Putamen (tissue), 1 donor: ENCODE measurements around the gene NCOA6.

Experiments used
- DNase-seq: peaks from one replicate; pipeline ENCODE4 v3.0.0-alpha.2; 2016; ENCODE audit warnings: low spot score

The NCOA6 gene

DNA sequence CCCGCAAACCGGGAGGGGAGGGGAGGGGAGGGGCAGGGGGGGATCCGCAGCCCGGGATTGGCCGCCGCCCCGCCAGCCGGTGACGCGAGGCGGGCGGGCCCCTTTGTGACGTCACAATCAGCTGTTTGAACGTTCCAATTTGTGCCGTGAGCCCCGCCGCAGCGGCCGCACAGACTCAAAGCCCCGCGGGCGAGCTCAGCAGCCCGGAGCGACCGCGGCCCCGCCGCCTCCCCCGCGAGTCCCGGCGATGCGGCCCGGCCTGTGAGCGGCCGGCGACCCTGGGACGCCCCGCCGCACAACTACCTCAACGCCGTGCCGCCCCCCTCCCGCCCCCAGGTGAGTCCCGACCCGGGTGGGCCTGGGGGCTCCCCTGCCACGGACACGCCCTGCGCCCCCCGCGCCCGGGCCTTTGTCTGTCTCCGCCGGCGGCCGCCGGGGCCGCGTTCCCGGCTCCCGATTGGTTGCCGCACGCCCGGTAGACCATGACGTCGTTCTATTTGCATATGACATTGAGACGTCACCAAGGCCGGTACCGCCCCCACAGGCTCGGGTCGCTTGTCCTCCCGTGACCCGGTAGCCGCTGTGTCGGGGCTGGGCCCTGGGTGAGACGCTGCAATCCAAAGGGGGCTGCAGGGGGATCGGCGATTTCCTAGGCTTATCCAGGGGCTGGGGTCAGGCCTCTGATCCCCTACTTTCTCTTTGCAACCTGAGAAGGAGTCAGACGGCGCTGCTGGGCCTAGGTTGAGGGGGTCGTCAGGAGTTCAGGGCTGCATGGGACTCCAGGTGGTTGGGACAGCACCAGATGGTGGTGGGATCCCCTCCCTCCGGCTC is 121.1 kb downstream of the NCOA6 start, which contains the start of gene TP53INP2:
TSS of gene TP53INP2 (plus strand) at position 168 of the 831 bp plus-strand sequence. CDS start 4,396 bp downstream, outside the sequence.
- DNase-seq, result peak; percentile 94

DNA sequence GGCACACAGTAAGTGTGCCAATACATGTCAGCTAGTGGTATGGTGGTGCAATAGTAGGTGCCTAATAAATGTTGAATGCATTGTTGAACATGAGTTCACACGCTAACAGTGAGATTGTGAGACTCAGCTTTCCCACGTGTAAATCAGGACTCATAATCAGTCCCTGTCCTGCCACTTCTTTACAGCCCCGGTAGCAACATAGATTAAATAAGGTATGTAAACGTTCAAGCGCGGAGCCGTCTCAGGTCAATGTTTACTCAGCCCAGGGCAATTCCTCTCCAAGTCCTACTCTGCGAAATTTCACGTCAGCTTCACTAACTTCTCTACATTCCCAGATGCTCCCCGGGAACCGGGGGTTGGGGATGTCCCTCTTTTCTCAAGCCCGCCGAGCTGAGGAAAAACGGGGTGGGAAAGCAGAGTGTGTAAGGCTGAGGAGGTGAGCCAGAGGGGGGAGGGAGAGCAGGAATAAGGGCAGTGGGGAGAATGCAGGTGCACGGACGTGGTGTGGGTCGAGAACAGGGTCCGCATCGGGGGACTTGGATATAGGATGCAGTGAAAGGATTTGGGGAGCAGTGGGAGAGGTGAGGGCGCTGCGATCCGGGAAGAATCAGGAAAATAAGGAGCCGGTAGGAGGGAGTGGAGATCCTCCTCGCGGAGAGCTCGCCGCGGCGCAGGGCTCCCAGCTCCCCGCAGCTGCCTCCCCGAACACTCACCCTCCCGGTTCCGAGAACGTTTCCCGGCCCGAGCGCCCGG is 121.9 kb downstream of the NCOA6 start:
- DNase-seq, result peak; percentile 27

DNA sequence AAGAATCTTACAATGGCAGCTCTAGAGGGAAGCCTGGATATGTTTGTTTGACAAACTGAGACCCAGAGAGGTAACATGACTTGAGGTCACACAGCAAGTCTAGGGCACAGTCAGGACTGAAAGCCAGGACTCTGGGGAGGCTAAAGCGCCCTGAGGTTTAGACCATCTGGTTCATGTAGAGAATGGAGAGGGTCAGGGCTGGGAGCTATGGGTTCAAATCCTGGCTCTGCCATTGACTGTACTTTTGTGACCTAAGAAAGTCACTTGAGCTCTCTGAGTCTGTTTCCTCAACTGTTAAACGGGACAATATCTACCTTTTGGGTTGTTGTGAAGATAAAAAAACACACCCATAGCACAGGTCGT is 122.4 kb downstream of the NCOA6 start:
- DNase-seq, result no peak

DNA sequence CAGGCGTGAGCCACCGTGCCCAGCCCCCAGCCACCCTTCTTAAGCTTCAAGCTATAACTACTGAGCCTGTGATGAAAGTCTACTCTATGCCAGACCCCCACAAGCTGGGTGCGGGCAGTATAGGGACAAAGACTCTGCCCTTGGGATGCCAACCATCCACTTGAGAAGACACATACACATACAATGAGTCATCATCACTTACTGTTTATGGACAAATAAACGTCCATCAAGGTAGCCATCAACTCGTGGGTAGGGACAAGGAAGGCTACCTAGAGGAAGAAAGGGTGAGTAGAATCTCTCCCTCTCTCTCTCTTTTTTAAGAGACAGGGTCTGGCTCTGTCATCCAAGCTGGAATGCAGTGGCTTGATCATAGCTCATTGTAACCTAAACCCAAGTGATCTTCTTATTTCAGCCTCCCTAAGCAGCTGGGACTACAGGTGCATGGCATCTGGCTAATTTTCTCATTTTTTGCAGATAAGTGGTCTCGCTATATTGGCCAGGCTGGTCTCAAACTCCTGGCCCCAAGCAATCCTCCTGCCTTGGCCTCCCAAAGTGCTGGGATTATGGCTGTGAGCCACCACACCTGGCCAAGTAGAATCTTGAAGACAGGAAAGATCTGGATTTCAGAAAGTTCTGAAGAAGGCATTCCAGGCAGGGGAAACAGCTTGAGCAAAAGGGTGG is 123.9 kb downstream of the NCOA6 start:
- DNase-seq, result no peak

DNA sequence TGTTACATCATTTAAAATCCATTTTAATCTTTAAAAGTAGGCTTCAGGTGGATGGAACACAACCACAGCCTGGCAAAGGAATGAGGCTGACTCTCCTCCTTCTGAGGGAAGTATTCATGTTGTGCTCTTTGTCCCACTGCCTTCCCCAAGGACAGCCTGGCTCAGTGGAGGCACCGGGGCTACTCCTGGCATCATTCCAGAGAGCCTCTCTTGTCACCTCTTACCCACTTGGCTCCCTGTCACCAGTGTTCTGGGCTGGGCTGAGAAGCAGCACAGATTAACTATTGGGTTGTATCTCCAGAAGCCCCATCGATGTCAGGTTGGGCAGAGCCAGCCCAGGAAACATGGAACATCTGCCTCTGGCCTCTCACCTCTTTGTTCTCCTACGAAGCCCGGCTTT is 132.0 kb downstream of the NCOA6 start:
- no peak for DNase-seq

DNA sequence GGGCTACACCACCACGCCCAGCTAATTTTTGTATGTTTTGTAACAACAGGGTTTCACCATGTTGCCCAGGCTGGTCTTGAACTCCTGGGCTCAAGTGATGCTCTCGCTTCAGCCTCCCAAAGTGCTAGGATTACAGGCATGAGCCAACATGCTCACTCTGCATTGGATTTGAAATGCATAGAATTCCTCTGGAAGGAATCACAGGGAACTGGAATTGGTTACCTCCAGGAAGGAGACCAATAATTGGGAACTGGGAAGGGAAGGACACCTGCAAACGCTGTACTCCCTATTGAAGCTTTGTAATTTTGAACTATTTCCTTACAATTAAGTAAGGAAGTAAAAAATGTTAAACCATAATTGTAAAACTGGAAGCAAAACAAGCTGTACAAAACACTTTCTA is 133.6 kb downstream of the NCOA6 start:
- no peak for DNase-seq

DNA sequence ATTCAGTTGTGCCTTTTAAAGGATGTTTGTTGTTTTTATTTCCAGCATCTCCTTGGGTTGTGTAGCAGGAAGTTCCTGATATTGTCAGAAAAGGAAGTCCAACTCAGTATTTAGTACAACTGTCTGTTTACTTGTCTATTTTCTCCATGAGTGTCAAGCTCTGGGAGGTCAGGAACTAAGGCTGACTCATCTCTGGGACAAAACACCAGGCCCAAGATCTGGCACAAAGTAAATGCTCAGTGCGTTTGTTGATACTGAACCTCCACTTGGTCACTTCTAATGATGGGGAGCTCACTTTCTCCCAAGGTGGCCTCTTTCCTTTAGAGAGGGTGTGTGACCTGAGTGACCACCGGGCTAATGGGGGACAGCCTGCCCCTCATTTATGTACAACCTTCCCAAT is 136.0 kb downstream of the NCOA6 start:
- DNase-seq, result no peak

DNA sequence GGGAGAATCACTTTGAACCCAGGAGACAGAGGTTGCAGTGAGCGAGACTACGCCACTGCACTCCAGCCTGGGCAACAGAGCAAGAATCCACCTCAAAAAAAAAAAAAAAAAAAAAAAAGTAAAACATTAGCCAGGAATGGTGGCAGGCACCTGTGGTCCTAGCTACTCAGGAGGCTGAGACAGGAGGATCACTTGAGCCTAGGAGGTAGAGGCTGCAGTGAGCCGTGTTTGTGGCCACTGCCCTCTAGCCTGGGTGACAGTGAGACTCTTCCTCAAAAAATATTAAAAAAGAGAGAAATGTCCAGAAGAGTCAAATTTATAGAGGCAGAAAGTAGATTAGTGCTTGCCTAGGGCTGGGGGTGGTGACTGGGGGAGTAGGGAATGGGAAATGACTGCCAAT is 141.8 kb downstream of the NCOA6 start:
- DNase-seq, result no peak

DNA sequence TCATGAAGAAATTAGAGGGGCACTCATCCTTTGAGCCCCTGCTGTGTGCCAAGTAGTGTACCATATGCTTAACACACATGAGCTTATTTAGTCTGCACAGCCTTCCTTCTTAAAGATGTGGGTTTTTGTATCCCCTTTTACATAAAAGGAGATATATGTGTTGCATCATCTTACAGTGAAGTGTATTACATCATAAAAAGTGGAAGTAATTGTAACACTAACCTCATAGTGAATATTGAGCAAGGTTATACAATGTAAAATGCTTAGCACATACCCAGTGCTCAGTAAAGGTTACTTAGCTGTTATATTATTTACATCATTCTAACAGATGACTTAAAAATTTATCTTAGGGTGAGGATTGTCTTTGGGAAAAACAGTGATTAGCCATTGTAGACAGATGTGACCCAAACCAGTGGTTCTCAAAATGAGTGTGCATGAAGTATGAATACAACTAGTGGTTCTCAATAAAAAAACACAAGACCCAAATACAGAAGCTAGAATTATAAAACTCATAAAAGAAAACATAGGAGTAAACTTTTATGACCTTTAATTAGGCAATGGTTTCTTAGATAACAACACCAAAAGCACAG is 144.8 kb downstream of the NCOA6 start:
- no peak for DNase-seq

DNA sequence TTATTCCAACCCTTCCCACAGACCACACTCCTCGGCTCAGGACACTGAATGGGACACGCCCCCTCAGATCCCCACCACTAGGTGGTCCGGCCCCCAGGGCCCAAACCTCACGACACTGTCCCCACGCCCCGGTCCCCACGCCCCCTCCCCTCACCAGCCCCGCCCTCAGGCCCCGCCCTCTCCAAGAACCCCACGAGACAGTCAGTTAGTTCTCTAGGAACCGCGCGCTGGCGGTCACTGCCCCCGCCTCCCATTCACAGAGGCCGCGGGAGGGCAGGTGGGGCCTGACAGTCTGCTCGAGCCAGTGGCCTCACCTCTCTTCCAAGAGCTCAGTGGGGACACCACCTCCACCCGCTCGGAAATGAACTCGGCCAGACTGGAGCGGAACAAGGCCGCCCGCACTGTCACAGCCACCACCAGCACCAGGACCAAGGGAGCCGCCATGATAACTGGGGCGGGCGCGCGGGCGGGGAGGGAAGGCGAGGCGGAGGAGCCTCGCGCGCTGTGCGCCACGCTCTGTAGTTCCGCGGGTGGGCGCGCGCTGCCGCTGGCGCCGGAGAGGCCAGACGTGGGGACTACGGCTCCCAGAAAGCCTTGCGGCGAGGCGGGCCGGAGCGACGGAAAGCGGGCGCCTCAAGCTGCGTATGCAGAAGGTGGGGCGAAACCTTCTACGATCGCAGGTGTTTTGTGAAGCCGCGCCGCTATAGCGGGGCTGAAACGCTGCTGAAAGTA is 148.6 kb downstream of the NCOA6 start, which contains the start of gene PIGU:
TSS of gene PIGU (minus strand) at position 451 of the 732 bp plus-strand sequence. CDS start at position 444, 7 bp downstream.
- DNase-seq, result peak; percentile 97

DNA sequence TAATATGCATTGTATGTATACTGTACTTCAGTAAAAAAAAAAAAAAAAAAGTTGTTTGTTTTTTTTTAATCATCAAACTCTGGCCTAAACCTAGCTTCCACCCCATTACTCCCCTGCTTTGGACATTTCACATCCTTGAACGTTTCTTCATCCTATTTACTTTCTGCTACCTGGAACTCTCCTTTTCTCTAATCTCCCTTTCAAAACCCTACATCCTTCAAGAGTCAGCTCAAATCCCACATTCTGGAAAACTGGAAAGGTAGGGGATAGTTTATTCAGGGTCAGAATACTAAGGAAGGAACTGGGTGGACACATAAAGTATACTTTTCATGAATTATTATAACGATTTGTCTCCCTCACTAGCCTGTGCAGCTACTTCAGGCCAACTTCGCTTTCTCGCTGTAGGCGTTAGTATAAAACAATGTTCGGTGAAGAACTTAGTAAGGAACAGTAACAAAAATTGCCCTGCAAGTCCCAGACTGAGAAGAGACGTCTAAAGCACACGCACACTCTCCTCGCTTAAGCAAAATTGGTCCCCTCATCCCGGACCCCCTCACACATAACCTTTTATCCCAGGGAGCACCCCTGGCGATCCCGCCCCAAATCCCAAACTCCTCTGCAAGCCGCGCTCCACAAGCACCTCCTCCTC is 149.3 kb downstream of the NCOA6 start:
- no peak for DNase-seq

DNA sequence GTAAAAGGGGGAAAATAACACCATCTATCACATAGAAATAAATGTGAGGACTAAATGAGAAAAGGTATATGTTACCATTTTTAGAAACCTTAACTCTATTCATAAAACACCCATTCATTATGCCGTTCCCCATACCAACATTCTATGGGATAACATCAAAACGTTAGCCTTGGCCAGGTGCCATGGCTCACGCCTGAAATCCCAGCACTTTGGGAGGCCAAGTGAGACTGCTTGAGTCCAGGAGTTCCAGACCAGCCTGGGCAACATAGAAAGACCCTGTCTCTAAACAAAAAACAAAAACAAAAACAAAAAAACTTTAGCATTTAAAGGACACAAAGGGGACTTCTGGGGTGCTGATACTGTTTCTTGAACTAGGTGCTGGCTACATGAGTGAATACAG is 149.9 kb downstream of the NCOA6 start:
- DNase-seq, result no peak

DNA sequence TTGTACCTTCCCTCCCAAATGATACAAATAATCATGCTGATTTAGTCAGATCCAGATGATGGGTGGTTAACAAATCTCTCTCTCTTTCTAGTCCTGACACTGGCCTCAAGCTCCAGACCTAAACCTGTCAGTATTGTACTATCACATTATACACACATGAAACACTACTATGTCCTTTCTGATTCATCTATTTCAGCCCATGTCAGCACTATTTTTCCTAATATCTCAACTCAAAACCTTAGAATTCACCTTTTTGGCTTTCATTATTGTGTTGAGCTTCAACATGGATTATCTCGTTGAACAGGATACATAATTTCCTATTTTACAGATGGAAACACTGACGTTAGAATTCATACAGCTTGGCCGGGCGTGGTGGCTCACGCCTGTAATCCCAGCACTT is 152.0 kb downstream of the NCOA6 start:
- DNase-seq, result no peak

DNA sequence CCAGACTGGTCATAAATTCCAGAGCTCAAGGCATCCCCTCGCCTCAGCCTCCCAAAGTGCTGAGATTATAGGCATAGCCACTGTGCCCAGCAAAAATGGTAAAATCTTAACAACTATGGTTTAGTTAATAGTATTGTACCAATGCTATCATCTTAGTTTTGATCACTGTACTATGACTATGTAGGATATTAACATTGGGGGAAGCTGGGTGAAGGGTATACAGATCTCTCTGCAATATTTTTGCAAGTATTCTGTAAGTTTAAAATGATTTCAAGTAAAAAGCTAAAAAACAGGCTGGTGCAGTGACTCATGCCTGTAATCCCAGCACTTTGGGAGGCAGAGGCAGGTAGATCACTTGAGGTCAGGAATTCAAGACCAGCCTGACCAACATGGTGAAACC is 156.4 kb downstream of the NCOA6 start:
- no peak for DNase-seq
